HCEC 1CT (cell line): ENCODE measurements around the gene TTI1.
"Not testable (repeated sequence)": the region's sequence is repeated elsewhere in the genome, so short reads cannot be mapped to it uniquely, and the experiment has no call there.

Source experiments
- DNase-seq: peaks from one replicate; pipeline ENCODE4 v3.0.0-alpha.2; 2017

TTI1 gene

GRCh38 chr20:38054647-38055046 is 21.4 kb upstream of the TTI1 start:
- no peak for DNase-seq

DNA sequence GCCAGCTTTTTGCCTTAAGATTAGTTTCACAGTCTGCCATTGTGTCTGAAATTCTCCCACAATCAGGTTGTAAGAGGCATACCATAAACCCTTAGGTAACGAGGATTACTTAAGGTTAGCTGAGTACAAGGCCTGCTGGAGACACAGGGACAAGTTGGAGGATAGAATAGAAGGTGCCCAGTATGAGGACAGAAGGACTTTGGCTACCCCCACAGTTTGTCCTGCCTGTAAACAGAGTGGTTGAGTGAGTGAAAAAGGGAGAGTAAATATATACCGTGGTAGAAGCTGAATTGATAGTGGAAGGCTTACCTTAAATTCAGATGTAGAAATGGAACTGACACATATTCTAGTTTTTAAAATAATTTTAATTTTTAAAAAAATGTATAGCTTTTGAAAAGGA is 19.6 kb upstream of the TTI1 start:
- DNase-seq, result no peak

GRCh38 chr20:38050686-38051085 is 17.4 kb upstream of the TTI1 start:
- DNase-seq, result peak; percentile 40

- DNase-seq, result peak; percentile 73
Measured at GRCh38 chr20:38049800-38050199, 16.5 kb upstream of the TTI1 start.

GRCh38 chr20:38046572-38046971 is 13.3 kb upstream of the TTI1 start:
- no peak for DNase-seq

DNA sequence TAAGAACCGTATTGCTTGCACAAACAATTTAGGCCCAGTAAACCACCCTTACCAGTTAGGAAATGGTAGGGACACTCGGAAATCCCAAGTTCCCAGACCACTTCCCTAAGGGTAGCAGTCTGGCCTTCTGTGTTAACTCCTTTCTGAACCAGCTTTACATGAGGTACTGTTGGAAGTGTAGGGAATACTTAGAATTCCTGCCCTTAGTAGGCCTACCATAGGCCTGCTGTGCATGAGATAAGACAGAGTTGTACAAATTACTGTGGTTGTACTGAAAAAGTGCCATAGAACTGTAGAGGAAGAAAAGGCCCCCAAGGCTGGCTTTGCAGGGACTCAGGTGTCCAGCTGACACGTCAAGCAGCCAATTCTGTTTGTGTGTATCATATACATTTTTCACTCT is 11.4 kb upstream of the TTI1 start:
- DNase-seq, result no peak

GRCh38 chr20:38043512-38044300 is 10.4 kb upstream of the TTI1 start:
- DNase-seq, result peak; percentile 94

GRCh38 chr20:38040276-38040675 is 7.0 kb upstream of the TTI1 start:
- DNase-seq, result no peak

- no peak for DNase-seq
Measured at GRCh38 chr20:38036366-38036765, 3.1 kb upstream of the TTI1 start.

- peak; percentile 7 for DNase-seq
Measured at GRCh38 chr20:38034961-38035360, 1.7 kb upstream of the TTI1 start.

DNA sequence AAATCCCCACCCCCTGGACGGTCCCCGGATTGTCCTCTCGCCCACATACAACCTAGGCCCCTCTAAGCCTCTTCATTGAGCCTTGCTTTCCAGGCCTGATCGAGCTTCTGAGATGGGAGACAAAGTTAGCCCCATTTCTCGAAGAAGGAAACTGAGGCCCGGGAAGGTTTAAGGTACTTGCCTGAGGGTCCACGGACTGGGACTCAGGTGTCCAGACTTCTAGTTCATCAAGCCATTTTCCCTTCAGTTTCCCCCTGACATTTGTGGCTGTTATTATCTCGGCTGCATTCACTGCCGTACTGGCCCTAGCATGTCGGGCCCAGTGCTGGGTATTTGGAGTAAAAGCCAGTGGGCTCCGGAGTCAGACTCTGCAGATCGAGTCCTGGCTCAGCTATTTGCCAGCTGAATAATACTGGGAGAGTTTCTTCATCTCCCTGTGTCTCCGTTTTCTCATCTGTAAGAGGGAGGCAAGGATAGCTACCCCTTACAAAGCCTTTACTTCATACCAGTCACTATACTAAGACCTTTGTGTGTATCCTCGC is 923 bp upstream of the TTI1 start:
- DNase-seq, result no peak

- no peak for DNase-seq
Measured at GRCh38 chr20:38032585-38033329, 499 bp downstream of the TTI1 start.

GRCh38 chr20:38031957-38032356 is 1.3 kb downstream of the TTI1 start:
- DNase-seq, result no peak

DNA sequence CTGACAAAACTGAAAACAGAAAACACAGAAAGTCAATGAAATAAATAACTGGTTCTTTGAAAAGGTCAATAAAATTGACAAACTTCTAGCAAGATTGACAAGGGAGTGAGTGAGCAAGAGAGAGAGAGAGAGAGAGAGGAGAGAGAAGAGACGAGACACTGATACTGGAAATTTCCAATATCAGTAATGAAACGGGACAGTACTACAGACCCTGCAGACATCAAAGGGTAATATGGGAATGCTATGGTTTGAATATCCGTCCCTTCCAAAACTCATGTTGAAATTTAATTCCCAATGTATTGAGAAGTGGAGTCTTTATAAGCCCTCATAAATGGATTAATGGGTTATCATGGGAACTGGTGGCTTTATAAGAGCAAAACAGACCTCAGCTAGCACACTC is 3.8 kb downstream of the TTI1 start:
- no peak for DNase-seq

- no peak for DNase-seq
Measured at GRCh38 chr20:38024496-38024895, 8.8 kb downstream of the TTI1 start.

DNA sequence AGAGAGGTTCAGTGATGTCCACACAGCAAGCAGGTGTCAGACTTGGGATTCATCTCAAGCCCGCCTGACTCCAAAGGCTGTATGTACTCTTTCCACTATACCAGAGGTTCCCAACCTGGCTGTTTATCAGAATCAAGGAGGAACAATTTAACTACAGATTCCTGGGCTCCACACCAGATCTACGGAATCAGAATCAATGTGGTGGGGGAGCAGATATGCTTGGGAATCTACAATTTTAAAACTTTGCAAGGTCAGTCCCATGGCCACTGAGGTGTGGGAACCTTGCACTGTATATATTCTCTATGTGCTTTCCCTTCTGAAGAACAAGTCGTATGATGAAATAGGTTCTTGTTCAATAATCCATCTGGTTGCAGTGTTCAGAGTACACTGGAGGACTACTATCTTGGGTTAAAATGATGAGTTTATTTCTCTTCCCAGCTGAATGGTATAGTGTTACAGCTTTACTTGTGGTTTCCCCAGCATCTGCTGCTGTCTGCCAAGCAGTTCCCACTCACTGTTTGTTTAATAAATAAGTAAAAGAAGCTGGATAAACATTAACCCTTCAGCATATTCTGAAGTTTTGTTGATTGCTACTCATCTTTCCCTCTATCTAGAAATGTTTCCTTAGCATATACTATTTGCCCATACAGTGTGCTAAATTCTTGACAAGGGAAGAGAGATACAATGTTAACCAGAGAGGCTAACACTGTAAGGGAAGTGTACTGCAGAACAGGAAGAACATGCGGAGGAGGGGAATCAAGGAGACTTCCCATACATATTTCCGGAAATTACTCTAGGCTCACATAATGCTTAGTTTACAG is 9.9 kb downstream of the TTI1 start:
- peak; percentile 88 for DNase-seq

DNA sequence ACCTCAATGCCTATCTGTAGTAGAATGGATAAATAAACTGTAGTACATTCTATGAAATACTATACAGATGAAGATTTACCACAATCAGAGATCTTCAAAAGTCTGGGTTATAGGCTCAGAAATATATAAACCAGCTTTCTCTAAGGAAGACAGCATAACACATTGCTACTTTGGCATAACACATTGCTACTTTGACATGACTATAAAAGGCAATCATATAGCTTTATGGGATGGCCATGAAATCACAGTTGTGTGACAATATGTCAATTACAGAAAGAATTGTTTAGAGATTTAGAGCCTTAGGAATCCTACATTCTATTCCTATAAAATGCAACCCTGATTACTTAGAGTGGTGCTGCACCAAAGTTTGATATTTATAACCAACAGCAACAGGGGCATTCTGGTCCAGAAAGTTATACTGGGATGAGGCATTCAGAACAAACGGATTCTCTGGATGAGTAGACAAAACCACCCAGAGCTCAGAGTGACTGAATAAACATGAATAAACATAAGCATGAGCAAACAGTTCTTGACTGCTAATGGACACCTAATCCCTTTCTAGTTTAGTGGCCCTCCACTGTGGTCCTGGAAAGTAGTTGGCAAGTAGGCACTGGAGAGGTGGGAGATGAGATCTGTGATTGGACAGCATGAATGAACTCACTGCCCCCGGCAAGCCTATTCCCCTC is 12.0 kb downstream of the TTI1 start:
- DNase-seq, result peak; percentile 46

- DNase-seq, result no peak
Measured at GRCh38 chr20:38018385-38018784, 14.9 kb downstream of the TTI1 start.

- DNase-seq, result no peak
Measured at GRCh38 chr20:38017959-38018358, 15.3 kb downstream of the TTI1 start.

DNA sequence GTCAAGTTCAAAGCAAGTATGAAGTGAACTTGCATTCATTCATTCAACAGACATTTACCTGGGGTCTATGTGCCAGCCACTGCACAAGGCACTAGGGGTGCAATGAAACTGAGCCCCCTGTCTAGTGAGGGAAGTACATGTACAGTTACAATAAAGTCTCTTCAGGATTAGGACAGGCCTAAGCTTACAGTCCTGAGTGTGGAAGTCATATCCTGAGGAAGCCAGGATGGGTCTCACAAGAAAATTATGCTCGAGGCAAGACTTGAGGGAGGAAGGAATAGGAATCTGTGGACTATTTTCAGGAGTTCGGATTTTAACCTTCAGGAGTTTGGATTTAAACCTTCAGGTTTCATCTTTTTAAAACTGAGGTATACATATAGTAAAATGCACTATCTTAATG is 19.4 kb downstream of the TTI1 start:
- DNase-seq, result no peak

GRCh38 chr20:38012332-38012731 is 20.9 kb downstream of the TTI1 start:
- DNase-seq, result no peak

DNA sequence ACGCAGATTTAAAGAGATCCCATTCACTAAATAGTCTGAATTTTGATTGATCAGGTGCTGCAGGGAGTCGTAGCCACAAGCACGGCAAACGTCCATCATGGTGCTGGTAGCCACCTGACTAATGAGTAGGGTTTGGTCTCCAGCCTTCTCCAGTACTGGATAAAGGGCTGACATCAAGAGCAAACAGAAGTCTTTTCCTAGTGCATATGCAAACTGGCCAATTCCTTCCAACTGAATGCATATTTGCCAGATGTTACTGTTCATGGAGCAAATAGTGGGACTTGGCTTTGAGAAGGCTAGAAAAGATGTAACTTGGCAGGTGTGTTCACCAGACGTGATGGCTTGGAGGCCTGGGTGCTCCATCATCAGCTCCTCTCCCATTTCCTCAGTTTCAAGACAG is 21.6 kb downstream of the TTI1 start:
- DNase-seq, result no peak

DNA sequence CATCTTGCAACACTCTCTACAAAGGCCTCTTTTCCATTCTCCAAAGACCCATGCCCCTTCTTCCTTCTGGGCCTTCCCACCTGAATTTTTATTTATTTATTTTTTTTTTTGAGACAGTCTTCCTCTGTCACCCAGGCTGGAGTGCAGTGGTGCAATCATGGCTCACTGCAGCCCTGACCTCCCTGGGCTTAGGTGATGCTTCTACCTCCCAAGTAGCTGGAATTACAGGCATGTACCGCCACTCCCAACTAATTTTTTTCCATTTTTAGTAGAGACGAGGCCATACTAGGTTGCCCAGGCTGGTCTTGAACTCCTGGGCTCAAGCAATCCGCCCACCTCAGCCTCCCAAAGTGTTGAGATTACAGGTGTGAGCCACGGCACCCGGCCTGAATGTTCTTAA is 23.8 kb downstream of the TTI1 start:
- DNase-seq, result not testable (repeated sequence)
